GM21367 (cell line): Measurements from ENCODE around the gene NELL2.
"Not testable (repeated sequence)": the region's sequence is repeated elsewhere in the genome, so short reads cannot be mapped to it uniquely, and the experiment has no call there.

ENCODE experiments used
- ATAC-seq: cut with Tn5 transposase; IDR thresholded peaks from one replicate; pipeline ENCODE4 v1.9.1; 2021; ENCODE audit not compliant: unreplicated experiment

The NELL2 gene

DNA sequence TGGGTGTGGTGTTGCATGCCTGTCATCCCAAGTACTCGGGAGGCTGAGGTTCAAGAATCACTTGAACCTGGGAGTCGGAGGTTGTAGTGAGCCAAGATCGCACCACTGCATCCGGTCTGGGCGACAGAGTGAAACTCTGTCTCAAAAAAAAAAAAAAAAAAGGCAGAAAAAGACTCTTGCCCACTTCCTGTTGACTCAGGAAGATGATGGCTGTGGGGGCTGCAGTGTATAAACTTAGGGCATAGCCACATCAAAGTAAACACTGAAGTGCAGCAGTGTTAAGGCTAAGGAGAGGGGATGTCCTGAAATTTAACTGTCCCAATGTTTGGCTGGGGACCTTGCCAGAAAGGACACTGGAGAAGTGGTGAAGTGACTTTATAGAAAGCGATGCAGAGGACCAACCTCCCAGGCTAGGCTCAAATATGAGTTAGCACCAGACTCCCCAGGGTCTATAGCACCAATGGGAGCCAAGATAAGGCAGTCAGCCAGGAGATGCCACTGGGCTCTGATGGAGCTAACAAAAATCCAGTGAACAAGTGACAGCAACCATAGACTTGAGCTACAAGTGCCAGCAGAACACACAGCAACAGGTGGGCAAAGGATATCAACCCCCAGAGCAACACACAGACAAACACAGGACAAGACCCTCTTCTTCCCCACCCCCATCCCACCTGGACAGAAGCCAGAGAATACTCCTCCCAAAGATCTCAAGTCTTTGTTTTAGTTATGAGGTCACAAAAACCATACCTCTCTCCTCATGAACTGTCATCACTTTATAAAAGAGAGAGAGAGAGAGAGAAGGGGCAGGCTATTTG is 28.0 kb downstream of the NELL2 start:
- peak; percentile 82 for ATAC-seq

DNA sequence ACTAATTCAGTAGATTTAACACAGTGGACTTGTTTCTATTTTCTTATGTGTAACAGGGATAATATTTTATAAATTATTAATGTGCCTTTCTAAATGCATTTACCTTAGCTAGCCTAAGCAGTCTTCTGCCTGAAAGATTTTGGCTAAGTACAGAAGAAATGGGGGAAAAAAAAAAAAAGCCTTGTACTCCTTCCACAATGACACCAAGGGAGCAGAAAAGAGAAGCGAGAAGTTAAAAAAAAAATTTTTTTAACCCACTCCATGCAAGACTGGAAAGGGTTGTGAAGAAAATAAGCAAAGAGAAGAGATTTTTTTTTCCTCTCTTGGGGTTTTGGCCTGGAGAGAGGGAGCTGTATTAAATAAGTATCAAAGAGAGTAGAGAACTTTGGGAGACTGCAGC is 28.7 kb downstream of the NELL2 start:
- ATAC-seq: peak; percentile 25

DNA sequence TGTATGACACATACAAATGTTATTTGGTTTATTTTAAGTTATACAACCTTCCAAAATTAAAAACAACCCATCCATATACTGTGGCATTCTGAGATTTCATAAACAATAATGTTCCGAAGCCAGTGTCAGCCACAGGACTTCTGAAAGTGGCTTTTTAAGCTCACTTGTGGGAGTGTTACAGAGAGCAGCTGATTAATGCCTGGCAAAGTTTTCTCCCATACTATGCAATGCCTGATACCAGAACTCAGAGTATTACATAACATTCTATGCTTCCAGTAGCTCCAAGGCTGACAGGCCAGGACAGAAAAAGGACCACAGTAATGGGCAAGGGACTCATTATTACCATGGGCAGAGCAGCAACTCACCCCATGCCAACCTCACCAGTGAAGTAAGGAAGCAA is 29.3 kb downstream of the NELL2 start:
- no peak for ATAC-seq

DNA sequence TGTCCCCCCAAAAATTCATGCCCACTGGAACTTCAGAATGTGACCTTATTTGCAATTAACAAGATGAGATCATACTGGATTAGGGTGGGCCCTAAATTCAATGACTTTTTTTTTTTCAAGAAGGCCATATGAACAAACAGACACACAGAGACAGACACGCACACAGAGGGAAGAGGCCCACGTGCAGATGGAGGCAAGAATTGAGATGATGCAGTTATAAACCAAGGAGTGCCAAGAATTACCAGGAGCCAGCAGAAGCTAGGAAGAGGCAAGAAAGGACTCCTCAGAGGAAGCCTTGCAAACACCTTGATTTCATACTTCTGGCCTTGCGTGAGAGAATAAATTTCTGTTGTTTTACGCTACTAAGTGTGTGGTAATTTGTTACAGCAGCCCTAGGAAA is 33.4 kb downstream of the NELL2 start:
- no peak for ATAC-seq

DNA sequence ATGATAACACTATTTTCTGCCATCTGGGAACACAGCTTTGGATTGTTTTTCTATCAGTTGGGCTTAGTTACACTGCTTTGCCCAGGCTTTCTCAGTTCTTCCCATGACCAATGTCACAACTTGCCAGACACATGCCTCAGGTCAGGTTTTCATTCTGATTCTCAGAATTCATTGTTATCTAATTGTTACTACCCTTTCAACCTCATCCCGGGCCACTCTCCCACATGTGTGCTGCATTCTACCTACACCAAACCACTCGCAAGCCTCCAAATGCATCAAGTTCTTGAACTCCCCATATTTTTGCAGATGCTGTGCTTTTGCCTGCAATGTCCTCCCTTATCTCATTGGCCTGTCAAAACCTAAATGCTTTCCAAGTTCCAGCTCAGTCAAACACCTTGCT is 36.3 kb downstream of the NELL2 start:
- ATAC-seq: no peak

DNA sequence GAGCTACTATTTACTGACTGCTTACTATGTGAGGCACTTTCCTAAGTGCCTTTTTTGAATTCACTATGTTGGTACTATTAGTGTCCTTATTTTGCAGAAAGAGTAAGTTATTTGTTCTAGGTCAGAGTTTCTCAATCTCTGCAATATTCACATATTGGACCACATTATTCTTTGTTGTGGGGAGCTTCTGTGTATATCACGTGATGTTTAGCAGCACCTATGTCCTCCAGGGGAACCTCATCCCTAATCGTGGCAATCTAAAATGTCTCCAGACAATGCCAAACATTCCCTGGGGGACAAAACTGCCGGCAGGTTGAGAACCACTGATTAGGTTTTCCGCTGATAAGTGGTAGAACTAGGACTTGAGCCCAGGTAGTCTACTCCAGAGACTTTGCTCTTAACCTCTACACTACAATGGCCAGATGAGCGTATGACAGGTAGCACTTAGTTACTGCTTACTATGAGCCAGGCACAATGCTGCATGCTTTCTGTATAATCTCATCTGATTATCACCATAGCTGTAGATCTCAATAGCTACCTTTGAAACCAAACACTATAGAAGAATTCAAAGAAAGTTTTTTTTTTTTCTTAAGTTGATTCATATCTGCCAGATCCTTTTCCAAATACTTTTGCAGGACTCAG is 38.9 kb downstream of the NELL2 start:
- no peak for ATAC-seq

DNA sequence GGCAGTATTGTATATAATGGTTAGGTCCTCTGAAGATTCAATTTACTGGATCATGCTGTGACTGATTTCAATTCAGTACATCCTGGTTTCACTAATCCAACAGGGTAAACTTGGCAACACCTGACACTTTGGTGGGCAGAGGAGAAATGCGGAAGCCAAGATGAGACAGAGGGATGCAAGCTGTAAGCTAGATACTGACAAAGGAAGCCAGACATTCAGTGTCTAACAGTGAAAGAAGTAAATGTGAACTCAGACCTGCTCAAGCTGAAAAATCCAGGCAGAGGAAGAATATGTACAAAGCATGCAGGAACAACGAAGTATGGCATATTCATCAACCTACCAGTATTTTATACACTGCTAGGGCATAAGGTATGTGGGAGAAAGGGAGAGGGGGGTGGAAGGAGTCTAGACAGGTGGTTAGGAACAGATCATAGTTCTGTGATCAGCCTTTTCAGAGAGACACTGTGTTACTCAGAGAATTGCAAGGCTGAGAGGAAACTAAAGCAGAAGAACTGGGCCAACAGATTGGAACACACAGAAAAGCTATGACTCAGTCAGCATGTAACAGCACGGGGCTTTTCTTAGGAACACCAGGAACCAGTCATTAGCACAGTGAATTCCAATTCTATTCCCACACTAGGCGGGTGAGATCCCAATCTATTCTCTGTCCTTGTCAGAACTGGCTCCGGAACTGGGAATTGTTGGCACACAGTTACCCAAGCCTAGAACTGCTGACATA is 40.3 kb downstream of the NELL2 start:
- no peak for ATAC-seq

DNA sequence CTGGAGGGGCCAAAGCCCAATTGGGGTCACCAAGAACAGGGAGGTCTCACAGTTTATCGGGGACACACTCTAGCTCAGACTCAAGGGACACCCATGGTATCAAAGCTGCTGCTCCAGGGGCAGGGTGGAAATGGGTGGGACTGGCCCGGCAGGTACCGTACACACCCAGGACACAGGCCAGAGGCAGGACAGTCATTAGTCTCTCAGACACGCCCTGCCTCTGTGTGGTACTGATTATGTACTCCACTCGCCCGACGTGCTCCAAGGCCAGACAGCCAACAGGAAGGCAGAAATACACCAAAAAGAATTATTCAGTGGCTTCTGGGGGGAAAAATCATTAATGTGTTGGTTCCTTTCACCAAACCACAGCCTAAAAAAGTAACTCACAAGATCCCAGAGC is 41.1 kb downstream of the NELL2 start:
- ATAC-seq: not testable (repeated sequence)

DNA sequence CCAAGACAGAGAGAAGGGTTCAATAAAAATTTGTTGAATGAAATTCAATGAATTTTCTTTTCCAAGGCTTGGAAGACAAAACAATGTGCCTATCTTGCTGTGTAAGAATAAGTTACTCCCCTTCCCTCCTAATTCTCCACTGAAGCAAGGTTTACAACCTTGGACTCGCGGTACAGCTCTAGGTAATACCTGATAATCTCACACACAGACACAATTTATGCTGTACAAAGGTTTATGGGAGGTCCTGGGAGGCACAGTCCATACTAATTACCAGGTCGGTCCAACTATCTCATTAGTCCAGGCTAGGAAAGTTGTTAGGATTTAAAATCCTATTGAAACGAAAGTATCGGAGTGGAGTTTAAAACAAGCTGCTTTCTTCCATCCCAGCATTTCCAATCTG is 42.6 kb downstream of the NELL2 start:
- no peak for ATAC-seq

DNA sequence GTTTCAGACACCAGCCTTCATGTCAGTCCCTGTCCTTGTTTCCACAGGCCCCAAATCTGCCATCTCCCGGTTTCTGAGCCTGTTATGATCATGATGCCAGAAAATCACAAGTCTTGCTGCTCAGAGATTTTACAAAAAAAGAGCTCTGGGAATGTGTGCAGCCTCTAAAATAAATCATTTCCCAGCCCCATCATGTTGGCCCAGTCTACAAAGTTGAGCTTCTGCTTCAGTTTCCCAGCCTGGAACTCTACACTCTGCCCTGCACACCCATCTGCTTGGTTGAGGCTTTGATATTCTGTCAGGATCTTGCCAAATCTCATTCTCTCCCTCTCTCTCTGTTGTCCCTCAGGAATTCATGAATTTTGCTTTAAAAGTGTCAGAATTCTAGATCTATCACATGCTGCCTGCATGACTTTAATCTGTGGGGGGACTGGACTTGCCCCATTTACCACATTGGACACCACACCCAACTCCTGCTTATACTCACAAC is 45.5 kb downstream of the NELL2 start:
- no peak for ATAC-seq

DNA sequence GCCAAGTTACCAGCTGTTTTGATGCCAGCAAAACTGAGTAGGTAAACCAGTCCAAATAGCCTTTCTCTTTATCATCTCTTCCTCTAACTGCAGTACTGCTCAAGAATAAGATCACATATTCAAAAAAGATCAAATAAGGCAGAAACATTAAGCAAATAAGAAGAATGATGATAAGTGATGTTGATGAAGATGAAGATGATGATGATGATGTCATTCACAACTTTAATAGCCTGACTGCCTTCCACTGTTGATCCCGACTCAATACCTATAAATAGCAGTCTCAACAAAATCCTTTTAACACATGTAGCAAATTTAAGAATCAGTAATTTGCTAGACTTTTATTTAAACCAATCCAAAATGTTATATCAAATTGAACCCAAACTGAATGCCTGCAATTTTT is 47.1 kb downstream of the NELL2 start:
- no peak for ATAC-seq

DNA sequence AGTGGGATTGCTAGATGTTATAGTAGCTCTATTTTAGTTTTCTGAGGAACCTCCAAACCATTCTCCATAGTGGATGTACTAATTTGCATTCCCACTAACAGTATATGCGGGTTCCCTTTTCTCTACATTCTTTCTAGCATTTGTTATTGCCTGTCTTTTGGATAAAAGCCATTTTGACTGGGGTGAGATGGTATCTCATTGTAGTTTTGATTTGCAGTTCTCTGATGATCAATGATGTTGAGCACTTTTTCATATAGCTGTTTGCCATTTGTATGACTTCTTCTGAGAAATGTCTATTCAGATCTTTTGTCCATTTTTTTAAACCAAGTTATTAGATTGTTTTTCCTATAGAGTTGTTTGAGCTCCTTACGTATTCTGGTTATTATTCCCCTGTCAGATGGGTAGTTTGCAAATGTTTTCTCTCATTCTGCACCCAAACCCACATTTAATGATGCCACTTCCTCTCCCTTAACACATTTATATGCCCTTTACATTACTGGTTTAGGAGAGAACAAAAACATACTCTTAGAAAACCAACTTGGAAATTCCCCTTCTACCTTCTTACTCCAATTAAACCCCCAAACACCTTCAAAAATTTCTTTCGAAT is 48.2 kb downstream of the NELL2 start:
- no peak for ATAC-seq

DNA sequence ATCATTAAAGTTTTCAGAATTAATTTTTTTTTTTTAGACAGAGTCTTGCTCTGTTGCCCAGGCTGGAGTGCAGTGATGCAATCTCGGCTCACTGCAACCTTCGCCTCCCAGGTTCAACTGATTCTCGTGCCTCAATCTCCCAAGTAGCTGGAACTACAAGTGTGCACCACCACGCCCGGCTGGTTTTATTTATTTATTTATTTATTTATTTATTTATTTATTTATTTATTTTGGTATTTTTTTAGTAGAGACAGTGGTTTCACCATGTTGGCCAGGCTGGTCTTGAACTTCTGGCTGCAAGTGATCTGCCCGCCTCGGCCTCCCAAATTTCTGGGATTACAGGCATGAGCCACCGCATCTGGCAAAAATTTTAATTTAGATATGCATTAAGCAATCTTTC is 54.4 kb downstream of the NELL2 start:
- ATAC-seq: not testable (repeated sequence)

DNA sequence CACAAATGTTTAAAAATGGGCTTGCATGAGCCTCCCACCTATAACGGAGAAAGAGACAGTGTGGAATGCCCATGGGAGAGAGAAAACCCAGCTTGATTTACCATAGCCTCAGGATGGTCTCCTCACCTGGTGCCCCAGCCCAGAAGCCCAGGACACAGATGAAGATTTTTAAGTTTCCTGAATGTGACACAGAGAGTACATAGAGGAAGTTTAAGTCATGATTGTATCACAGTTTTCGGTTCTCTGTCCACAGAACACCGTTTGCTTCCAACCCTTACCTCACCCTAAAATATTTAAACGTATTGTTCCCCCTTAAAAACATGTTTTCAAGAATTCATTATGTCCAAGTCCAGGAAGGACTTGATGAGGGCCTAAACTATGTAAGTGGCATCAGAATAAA is 56.2 kb downstream of the NELL2 start:
- ATAC-seq: no peak

DNA sequence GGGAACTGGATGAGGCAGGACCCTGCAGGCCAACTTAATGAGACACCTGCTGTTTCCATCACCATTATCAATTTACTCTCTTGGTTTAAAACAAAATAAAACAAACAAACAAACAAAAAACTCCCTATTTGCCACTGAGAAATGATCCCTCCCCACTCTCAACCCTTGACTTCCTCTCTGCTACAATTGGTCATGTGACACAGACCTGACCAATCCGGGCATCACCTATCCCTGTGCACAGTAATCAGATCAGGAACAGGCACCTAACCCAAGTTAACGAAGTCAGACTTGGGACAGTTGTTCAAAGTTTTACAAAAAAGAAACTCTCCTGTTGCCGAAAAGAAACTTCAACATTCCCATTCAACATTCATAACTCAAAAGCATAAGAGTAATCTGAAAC is 58.4 kb downstream of the NELL2 start:
- no peak for ATAC-seq

DNA sequence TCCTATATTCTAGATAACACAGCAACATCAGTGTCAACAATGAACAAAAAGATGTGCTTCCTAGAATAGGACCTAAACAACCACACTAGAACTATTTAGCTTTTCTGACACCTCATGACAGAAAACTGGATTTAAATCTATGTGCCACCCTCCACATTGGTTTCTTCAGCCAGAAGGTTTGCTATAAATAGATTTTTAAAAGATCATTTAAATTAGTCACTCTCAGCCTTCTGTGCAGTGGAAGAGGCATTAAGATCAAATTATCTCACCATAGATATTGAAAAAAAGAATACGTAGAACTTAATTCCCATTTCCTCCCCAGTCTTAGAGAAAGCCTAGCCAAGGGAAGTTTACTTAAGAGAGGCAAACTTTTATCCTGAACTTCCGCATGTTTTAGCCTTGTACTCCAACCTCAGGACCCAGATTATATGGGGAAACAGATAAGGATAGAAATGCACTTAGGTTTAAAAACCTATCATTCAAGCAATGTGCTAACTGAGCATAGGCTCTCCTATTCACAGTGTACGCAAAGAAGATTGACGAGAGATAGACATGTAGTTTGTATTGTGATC is 59.6 kb downstream of the NELL2 start:
- no peak for ATAC-seq

DNA sequence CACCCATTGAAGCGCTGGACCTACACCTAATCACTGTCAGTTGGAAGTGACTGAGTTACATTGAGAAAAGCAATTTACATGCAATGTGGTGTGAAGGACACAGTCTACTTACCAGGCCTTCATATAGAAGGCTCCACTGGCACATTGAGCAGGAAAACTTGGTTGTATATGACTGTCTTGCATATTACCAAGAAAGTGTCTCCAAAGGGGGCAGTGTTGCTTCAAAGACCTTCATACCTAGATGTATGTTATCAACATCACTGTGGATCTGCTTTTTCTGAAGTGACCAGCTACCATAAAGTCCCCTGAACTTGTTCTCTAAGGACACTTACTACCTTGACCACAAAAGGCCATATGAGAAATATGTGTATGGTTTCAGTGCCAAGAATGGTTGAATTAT is 64.1 kb downstream of the NELL2 start:
- ATAC-seq: peak; percentile 80

DNA sequence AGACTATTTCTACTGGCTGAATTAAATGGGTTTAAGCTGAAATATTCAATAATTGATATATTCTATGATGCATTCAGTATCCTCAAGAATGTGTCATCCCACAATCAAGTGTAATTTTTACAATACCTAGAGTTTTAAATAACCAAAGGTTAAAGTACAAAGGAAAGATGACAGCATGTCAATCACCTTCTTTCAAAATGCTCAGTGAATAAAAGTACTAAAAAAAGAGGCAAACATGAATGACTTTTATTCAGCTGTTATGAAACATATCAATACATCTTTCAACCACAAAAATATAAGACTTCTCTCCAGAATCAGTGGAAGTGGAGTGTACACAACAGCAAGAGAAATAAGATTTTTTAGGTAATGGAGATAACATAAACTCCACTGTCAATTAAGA is 72.0 kb downstream of the NELL2 start:
- no peak for ATAC-seq

DNA sequence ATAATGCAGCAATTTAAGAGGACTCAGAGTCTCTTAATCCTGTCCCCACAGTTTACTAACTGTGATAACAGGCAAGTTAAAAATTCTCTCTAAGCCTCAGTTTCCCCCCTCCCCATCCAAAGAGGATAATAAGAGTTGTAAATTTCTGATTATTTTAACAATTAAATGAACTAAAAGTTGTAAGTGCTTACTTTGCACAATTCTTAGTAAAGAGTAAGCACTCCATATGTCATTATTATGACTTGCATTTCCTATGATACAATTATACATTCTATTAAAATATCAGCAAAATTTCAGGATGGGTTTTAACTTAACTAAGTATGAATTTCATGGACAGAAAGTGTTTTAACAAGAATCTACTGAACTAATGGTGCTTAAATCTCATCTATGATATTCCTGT is 80.1 kb downstream of the NELL2 start:
- ATAC-seq: no peak

DNA sequence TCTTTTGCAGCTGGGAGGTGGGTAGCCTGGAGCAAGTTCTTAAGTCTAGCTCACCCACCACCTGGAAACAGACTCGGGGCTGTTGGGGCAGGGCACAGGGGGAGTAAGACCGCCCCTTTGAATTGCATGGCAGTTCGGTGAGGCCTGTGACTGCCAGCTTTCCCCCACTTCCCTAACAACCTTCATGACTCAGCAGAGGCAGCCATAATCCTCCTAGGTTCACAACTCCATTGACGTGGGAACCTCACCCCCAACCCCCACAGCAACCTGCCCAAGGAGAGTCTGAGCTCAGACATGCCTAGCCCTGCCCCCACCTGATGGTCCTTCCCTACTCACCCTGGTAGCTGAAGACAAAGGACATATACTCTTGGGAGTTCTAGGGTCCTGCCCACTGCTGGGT is 87.4 kb downstream of the NELL2 start:
- ATAC-seq: no peak

DNA sequence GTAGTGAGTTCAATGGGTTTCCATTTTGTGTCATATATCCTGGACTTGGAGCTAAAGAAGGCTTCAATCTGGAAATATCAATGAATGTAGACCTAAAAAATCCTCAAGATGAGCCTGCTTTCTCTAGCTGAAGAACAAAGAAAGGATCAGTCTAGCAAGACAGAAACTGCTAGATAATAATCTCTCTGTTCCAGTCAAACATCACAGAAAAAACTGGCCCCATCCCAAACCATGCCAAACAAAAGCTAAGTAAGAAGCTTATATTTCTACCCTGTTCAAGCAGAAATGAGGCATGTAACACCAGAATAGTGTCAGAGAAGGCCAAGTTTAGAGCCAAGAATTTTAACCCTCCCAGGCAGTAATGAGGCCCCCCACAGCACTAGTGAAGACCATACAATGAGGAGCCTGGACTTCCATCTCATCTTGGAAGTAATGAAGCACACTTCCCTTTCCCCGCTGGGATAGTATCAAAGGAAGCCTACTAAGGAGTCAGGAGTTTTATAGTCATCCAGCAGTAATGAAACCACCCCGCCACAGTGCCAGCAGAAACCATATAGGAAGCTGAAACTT is 95.8 kb downstream of the NELL2 start:
- ATAC-seq: no peak
